Measurements from ENCODE around the gene PLSCR3. TPM values are rescaled to one million over a fixed set of nuclear protein-coding genes. Genes with fewer than 3 reads are reported as not detected.

Gene PLSCR3
- total RNA-seq, 1 experiment from 2014 or later, result 42.7 TPM

GRCh38 chr17:7347630-7348477, 46.5 kb downstream of the PLSCR3 start (continued):
- TF ChIP-seq, protein P1, sequence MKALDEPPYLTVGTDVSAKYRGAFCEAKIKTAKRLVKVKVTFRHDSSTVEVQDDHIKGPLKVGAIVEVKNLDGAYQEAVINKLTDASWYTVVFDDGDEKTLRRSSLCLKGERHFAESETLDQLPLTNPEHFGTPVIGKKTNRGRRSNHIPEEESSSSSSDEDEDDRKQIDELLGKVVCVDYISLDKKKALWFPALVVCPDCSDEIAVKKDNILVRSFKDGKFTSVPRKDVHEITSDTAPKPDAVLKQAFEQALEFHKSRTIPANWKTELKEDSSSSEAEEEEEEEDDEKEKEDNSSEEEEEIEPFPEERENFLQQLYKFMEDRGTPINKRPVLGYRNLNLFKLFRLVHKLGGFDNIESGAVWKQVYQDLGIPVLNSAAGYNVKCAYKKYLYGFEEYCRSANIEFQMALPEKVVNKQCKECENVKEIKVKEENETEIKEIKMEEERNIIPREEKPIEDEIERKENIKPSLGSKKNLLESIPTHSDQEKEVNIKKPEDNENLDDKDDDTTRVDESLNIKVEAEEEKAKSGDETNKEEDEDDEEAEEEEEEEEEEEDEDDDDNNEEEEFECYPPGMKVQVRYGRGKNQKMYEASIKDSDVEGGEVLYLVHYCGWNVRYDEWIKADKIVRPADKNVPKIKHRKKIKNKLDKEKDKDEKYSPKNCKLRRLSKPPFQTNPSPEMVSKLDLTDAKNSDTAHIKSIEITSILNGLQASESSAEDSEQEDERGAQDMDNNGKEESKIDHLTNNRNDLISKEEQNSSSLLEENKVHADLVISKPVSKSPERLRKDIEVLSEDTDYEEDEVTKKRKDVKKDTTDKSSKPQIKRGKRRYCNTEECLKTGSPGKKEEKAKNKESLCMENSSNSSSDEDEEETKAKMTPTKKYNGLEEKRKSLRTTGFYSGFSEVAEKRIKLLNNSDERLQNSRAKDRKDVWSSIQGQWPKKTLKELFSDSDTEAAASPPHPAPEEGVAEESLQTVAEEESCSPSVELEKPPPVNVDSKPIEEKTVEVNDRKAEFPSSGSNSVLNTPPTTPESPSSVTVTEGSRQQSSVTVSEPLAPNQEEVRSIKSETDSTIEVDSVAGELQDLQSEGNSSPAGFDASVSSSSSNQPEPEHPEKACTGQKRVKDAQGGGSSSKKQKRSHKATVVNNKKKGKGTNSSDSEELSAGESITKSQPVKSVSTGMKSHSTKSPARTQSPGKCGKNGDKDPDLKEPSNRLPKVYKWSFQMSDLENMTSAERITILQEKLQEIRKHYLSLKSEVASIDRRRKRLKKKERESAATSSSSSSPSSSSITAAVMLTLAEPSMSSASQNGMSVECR (CRISPR knock-in tag; IDR thresholded peaks at IDR 0.05; ENCODE audit: borderline replicate concordance), result no peak
- no peak for TF ChIP-seq FOXJ3 (CRISPR knock-in tag; IDR thresholded peaks at IDR 0.05; ENCODE audit: borderline replicate concordance)

DNA sequence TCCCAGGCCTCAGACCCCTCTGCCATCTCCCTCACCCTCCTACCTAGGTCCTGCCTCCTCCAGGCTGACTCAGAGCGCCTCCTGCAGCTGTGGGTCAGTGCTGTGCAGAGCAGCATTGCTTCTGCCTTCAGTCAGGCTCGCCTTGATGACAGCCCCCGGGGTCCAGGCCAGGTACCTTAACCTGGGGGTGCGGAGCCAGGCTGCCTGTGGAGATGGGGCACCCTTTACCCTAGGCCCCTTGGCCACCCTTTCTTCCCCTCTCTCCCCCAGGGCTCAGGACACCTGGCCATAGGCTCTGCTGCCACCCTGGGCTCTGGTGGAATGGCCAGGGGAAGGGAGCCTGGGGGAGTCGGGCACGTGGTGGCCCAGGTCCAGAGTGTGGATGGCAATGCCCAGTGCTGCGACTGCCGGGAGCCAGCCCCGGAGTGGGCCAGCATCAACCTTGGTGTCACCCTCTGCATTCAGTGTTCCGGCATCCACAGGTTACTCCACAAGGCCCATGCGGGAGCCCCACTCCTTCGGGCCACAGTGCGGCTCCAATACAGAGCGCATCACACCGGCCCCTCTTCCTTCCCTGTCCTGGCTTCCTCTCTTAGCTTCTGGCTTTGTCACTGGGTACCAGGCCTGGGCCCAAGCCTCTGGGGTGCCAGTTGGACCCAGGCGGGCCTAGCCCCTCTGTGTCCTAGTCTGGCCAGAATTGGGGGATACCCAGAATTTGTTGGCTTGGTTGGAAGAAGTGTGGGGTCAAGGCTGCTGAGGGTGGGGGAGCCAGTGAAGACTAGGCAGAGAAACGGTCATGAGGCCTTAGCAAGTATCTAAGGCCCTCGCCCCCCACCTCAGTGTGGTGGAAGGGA, 47.3 kb downstream of the PLSCR3 start:
- Mint-ChIP-seq H3K4me3 (no peak overlapping the region), H3K27ac (no peak overlapping the region), H3K9me3 (no peaks in the 10 kb centered on the region), H3K27me3 (ENCODE audit: low read depth) (peaks cover 6% of the 10 kb centered on the region; the same call in 1 of the 2 replicates), H3K36me3 (no peaks in the 10 kb centered on the region), H3K4me1 (peaks cover 11% of the 10 kb centered on the region)
- ATAC-seq (no peak), DNase-seq (ENCODE audit: low spot score) (no peak)
- POLR2A ChIA-PET, result no interaction called here
- TF ChIP-seq ZNF232 (CRISPR knock-in tag; IDR thresholded peaks at IDR 0.05), result no peak
- no peak for TF ChIP-seq NR2C2 (CRISPR knock-in tag; IDR thresholded peaks at IDR 0.05)
- no peak for TF ChIP-seq AR (CRISPR knock-in tag; IDR thresholded peaks at IDR 0.05)
- TF ChIP-seq NFE2L1 (CRISPR knock-in tag; IDR thresholded peaks at IDR 0.05), result no peak
- TF ChIP-seq, protein P2, sequence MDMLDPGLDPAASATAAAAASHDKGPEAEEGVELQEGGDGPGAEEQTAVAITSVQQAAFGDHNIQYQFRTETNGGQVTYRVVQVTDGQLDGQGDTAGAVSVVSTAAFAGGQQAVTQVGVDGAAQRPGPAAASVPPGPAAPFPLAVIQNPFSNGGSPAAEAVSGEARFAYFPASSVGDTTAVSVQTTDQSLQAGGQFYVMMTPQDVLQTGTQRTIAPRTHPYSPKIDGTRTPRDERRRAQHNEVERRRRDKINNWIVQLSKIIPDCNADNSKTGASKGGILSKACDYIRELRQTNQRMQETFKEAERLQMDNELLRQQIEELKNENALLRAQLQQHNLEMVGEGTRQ (CRISPR knock-in tag; IDR thresholded peaks at IDR 0.05), result no peak
- no peak for TF ChIP-seq PREB (CRISPR knock-in tag; IDR thresholded peaks at IDR 0.05; ENCODE audit: borderline replicate concordance)
- CTCF ChIA-PET, result interaction anchor here (1.1 to 2.6 kb wide), 3 partner anchors 9 to 10 kb away, joined by 4 to 7 read pairs (median 6); partner anchors contain the start of gene ACAP1

- ATAC-seq, result no peak
- POLR2A ChIA-PET, result interaction anchor here (0.8 kb wide), 1 partner anchor 19 kb away, joined by 3 read pairs; no protein-coding TSS in a partner anchor
- no peaks in the 10 kb centered on the region; the same call in 1 of the 2 replicates for H3K27me3 Mint-ChIP-seq (ENCODE audit: low read depth)
- peaks cover 3% of the 10 kb centered on the region; the same call in 1 of the 2 replicates for H3K36me3 Mint-ChIP-seq
- H3K9me3 Mint-ChIP-seq, result no peaks in the 10 kb centered on the region
- CTCF ChIA-PET, result interaction anchor here (1.2 to 1.5 kb wide), 2 partner anchors 17 to 51 kb away, joined by 3 to 6 read pairs; partner anchors contain the start of gene PLSCR3
- H3K4me1 Mint-ChIP-seq, result no peaks in the 10 kb centered on the region
- DNase-seq (ENCODE audit: low spot score), result no peak
- no peak overlapping the region for H3K27ac Mint-ChIP-seq
- no peak overlapping the region for H3K4me3 Mint-ChIP-seq
- TF ChIP-seq HMGA2 (CRISPR knock-in tag; IDR thresholded peaks at IDR 0.05) (no peak), RELA (CRISPR knock-in tag; IDR thresholded peaks at IDR 0.05; ENCODE audit: borderline replicate concordance) (no peak), ZBTB21 (CRISPR knock-in tag; IDR thresholded peaks at IDR 0.05; ENCODE audit: borderline replicate concordance) (no peak), HMGXB4 (CRISPR knock-in tag; IDR thresholded peaks at IDR 0.05) (no peak), ZNF416 (CRISPR knock-in tag; IDR thresholded peaks at IDR 0.05) (no peak)
- TF ChIP-seq, protein P3, sequence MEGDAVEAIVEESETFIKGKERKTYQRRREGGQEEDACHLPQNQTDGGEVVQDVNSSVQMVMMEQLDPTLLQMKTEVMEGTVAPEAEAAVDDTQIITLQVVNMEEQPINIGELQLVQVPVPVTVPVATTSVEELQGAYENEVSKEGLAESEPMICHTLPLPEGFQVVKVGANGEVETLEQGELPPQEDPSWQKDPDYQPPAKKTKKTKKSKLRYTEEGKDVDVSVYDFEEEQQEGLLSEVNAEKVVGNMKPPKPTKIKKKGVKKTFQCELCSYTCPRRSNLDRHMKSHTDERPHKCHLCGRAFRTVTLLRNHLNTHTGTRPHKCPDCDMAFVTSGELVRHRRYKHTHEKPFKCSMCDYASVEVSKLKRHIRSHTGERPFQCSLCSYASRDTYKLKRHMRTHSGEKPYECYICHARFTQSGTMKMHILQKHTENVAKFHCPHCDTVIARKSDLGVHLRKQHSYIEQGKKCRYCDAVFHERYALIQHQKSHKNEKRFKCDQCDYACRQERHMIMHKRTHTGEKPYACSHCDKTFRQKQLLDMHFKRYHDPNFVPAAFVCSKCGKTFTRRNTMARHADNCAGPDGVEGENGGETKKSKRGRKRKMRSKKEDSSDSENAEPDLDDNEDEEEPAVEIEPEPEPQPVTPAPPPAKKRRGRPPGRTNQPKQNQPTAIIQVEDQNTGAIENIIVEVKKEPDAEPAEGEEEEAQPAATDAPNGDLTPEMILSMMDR (IDR thresholded peaks at IDR 0.05), result no peak
These were observed 51.1 kb downstream of the PLSCR3 start for GRCh38 chr17:7343250-7343649.

Data from WTC11 (cell line).